ENCODE measurements around the gene SMYD5. TPM values are rescaled to one million over a fixed set of nuclear protein-coding genes. Genes with fewer than 3 reads are reported as not detected.

The SMYD5 gene
- total and polyA plus RNA-seq, 4 donors: 10.8 to 19.5 (median 15.9) TPM

GRCh38 chr2:73238976-73239375, 24.9 kb downstream of the SMYD5 start:
- no peak for TF ChIP-seq CTCF (IDR thresholded peaks at IDR 0.05; ENCODE audit: control extremely low read depth, extremely low read depth)
- Histone ChIP-seq H3K27ac (ENCODE audit: low read depth in 1 of 2, low read length in 1 of 2) (no peak overlapping the region), H3K9me3 (ENCODE audit: control insufficient read depth in 4 of 4, insufficient read depth in 3 of 4, low read length in 3 of 4) (no peaks in the 10 kb centered on the region), H3K9ac (ENCODE audit: insufficient read depth in 1 of 2, low read length in 2 of 2) (no peak overlapping the region), H3K4me3 (no peak overlapping the region), H3K36me3 (ENCODE audit: control insufficient read depth in 4 of 4, insufficient read depth in 4 of 4, low read length in 4 of 4) (peaks cover 9 to 35% (median 17%) of the 10 kb centered on the region in 4 donors), H3K4me1 (ENCODE audit: control insufficient read depth in 5 of 5, insufficient read depth in 5 of 5, low read length in 5 of 5) (peaks cover 0 to 19% (median 11%) of the 10 kb centered on the region in 5 donors), H3K27me3 (ENCODE audit: control insufficient read depth in 3 of 3, insufficient read depth in 3 of 3, low read length in 2 of 3) (no peaks in the 10 kb centered on the region)
- ATAC-seq (ENCODE audit: insufficient read depth, low FRiP score): no peak
- DNase-seq: no peak
- 90% methylated on average over 1 of the region's 1 CpG for WGBS, 2 donors

GRCh38 chr2:73239776-73240175, 25.7 kb downstream of the SMYD5 start:
- TF ChIP-seq CTCF (IDR thresholded peaks at IDR 0.05; ENCODE audit: control extremely low read depth, extremely low read depth): no peak
- Histone ChIP-seq H3K4me1 (ENCODE audit: control insufficient read depth in 5 of 5, insufficient read depth in 5 of 5, low read length in 5 of 5) (peaks cover 0 to 19% (median 11%) of the 10 kb centered on the region in 5 donors), H3K36me3 (ENCODE audit: control insufficient read depth in 4 of 4, insufficient read depth in 4 of 4, low read length in 4 of 4) (peaks cover 13 to 42% (median 24%) of the 10 kb centered on the region in 4 donors), H3K4me3 (no peak overlapping the region), H3K27ac (ENCODE audit: low read depth in 1 of 2, low read length in 1 of 2) (peak overlapping the region in 1 of 2 donors; percentile 35), H3K9me3 (ENCODE audit: control insufficient read depth in 4 of 4, insufficient read depth in 3 of 4, low read length in 3 of 4) (no peaks in the 10 kb centered on the region), H3K9ac (ENCODE audit: insufficient read depth in 1 of 2, low read length in 2 of 2) (no peak overlapping the region), H3K27me3 (ENCODE audit: control insufficient read depth in 3 of 3, insufficient read depth in 3 of 3, low read length in 2 of 3) (no peaks in the 10 kb centered on the region)
- ATAC-seq (ENCODE audit: insufficient read depth, low FRiP score): no peak
- 51 to 59% methylated on average over 3 of the region's 3 CpGs for WGBS, 2 donors
- DNase-seq: no peak

- no peak for TF ChIP-seq CTCF (IDR thresholded peaks at IDR 0.05; ENCODE audit: control extremely low read depth, extremely low read depth)
- peak in 2 of 3 donors; percentile 50 to 86 for DNase-seq
- no peak for ATAC-seq (ENCODE audit: insufficient read depth, low FRiP score)
- Histone ChIP-seq H3K36me3 (ENCODE audit: control insufficient read depth in 4 of 4, insufficient read depth in 4 of 4, low read length in 4 of 4) (peaks cover 42 to 76% (median 54%) of the 10 kb centered on the region in 4 donors), H3K27ac (ENCODE audit: low read depth in 1 of 2, low read length in 1 of 2) (no peak overlapping the region), H3K4me3 (no peak overlapping the region), H3K4me1 (ENCODE audit: control insufficient read depth in 5 of 5, insufficient read depth in 5 of 5, low read length in 5 of 5) (peaks cover 0 to 7% (median 0%) of the 10 kb centered on the region in 5 donors), H3K9ac (ENCODE audit: insufficient read depth in 1 of 2, low read length in 2 of 2) (no peak overlapping the region), H3K27me3 (ENCODE audit: control insufficient read depth in 3 of 3, insufficient read depth in 3 of 3, low read length in 2 of 3) (no peaks in the 10 kb centered on the region), H3K9me3 (ENCODE audit: control insufficient read depth in 4 of 4, insufficient read depth in 3 of 4, low read length in 3 of 4) (no peaks in the 10 kb centered on the region)
- 51 to 70% methylated on average over 5 of the region's 5 CpGs for WGBS, 2 donors
These were observed 30.0 kb downstream of the SMYD5 start for GRCh38 chr2:73243884-73244570.
